ENCODE results near the gene ANKRD13A.

DNA sequence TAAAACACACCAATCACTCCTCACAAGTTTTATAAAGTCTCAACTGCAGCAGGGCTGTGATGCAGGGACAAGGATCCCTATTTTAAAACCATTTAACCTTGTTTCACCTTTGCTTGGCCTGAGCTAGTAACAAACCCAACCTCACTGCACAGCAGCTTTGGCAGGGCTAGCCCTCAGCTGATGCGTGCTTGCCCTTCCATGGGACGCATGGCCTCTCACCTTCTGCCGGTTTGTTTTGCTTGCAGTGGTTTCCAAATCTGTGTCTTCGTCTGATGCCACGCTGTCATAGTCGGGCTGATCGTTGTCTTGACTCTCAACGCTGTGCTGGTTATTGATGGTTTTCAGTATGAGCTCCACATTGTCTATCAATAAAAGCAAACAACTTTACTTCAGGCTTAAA, 46.4 kb upstream of the ANKRD13A start:
- TF ChIP-seq POLR2AphosphoS5 (IDR thresholded peaks at IDR 0.05) = no peak
- TF ChIP-seq, protein P1, sequence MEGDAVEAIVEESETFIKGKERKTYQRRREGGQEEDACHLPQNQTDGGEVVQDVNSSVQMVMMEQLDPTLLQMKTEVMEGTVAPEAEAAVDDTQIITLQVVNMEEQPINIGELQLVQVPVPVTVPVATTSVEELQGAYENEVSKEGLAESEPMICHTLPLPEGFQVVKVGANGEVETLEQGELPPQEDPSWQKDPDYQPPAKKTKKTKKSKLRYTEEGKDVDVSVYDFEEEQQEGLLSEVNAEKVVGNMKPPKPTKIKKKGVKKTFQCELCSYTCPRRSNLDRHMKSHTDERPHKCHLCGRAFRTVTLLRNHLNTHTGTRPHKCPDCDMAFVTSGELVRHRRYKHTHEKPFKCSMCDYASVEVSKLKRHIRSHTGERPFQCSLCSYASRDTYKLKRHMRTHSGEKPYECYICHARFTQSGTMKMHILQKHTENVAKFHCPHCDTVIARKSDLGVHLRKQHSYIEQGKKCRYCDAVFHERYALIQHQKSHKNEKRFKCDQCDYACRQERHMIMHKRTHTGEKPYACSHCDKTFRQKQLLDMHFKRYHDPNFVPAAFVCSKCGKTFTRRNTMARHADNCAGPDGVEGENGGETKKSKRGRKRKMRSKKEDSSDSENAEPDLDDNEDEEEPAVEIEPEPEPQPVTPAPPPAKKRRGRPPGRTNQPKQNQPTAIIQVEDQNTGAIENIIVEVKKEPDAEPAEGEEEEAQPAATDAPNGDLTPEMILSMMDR (IDR thresholded peaks at IDR 0.05) = no peak

Data from breast epithelium (tissue), 3 donors.